HepG2 (cell line): ENCODE results near the gene ASXL1. TPM values are rescaled to one million over a fixed set of nuclear protein-coding genes. Genes with fewer than 3 reads are reported as not detected.

Experiments used
- AGO1 ChIP-seq: fragments of 200-400 bp; formaldehyde crosslinking; IDR thresholded peaks from 2 replicates; pipeline ENCODE4 v1.6.1; 2017; ENCODE audit warnings: mild to moderate bottlenecking, low read depth, low read length, moderate library complexity; ENCODE audit not compliant: poor library complexity, severe bottlenecking
- AGO2 ChIP-seq: fragments of 200-400 bp; formaldehyde crosslinking; optimal IDR thresholded peaks from 2 replicates; pipeline ENCODE3; 2017; ENCODE audit warnings: mild to moderate bottlenecking, low read depth, low read length, moderate library complexity
- AHR ChIP-seq: IDR thresholded peaks from 2 replicates; pipeline ENCODE4 v1.6.1; 2018; ENCODE audit warnings: missing genetic modification reagents, missing compliant biosample characterization
- HNRNPUL1 ChIP-seq: fragments of 200-400 bp; formaldehyde crosslinking; IDR thresholded peaks from 2 replicates; pipeline ENCODE4 v1.6.1; 2017; ENCODE audit warnings: low read depth, mild to moderate bottlenecking, low read length, moderate library complexity
- LRRFIP1 ChIP-seq: sonication (generic); formaldehyde crosslinking; conservative IDR thresholded peaks from 2 replicates; pipeline ENCODE4 v1.4.0; 2020; ENCODE audit warnings: missing genetic modification reagents
- MXD4 ChIP-seq: IDR thresholded peaks from 2 replicates; pipeline ENCODE4 v1.6.1; 2016; ENCODE audit warnings: mild to moderate bottlenecking, missing biosample characterization, missing genetic modification reagents
- NCOA1 ChIP-seq: sonication (generic); formaldehyde crosslinking; IDR thresholded peaks from 2 replicates; pipeline ENCODE4 v1.9.0; 2021; ENCODE audit warnings: missing genetic modification reagents
- NFE2 ChIP-seq: sonication (generic); formaldehyde crosslinking; IDR thresholded peaks from 2 replicates; pipeline ENCODE4 v1.4.0; 2020; ENCODE audit warnings: missing genetic modification reagents
- NONO ChIP-seq, 2 experiments: fragments of 450-650 bp in 1 of 2; sonication (generic) in 1 of 2; formaldehyde crosslinking in 1 of 2; IDR thresholded peaks in 1 of 2; conservative IDR thresholded peaks in 1 of 2; 2 replicates each; pipeline versions ENCODE4 v1.6.1 to v1.8.0; 2017 to 2022; ENCODE audit warnings: mild to moderate bottlenecking in 1 of 2, missing genetic modification reagents in 1 of 2, moderate library complexity in 1 of 2
- PAX8 ChIP-seq: sonication (generic); formaldehyde crosslinking; IDR thresholded peaks from 2 replicates; pipeline ENCODE4 v1.8.0; 2022; ENCODE audit warnings: mild to moderate bottlenecking, missing genetic modification reagents, borderline replicate concordance
- REL ChIP-seq: sonication (generic); formaldehyde crosslinking; conservative IDR thresholded peaks from 2 replicates; pipeline ENCODE4 v1.8.0; 2022; ENCODE audit warnings: mild to moderate bottlenecking, missing genetic modification reagents, moderate library complexity
- RFX1 ChIP-seq: fragments of 450-650 bp; IDR thresholded peaks from 2 replicates; pipeline ENCODE4 v1.6.1; 2017
- SIN3A ChIP-seq: IDR thresholded peaks from 2 replicates; pipeline ENCODE4 v1.6.1; 2011; ENCODE audit warnings: low read depth, mild to moderate bottlenecking, control low read depth, low read length, borderline replicate concordance
- THAP9 ChIP-seq: sonication (generic); formaldehyde crosslinking; IDR thresholded peaks from 2 replicates; pipeline ENCODE4; 2020; ENCODE audit warnings: missing genetic modification reagents, mild to moderate bottlenecking, borderline replicate concordance
- TRIM24 ChIP-seq: sonication (generic); formaldehyde crosslinking; IDR thresholded peaks from 2 replicates; pipeline ENCODE4 v1.8.0; 2022; ENCODE audit warnings: mild to moderate bottlenecking, missing genetic modification reagents
- ZNF143 ChIP-seq: sonication (generic); formaldehyde crosslinking; IDR thresholded peaks from 2 replicates; pipeline ENCODE4 v1.4.0; 2020; ENCODE audit warnings: missing genetic modification reagents
- ZNF337 ChIP-seq: sonication (generic); formaldehyde crosslinking; IDR thresholded peaks from 2 replicates; pipeline ENCODE4 v1.5.1; 2020; ENCODE audit warnings: missing genetic modification reagents, low read depth, mild to moderate bottlenecking, borderline replicate concordance
- ZNF556 ChIP-seq: sonication (generic); formaldehyde crosslinking; IDR thresholded peaks from 2 replicates; pipeline ENCODE4 v1.4.0; 2020; ENCODE audit warnings: mild to moderate bottlenecking, missing genetic modification reagents, borderline replicate concordance
- ZNF746 ChIP-seq: sonication (generic); formaldehyde crosslinking; IDR thresholded peaks from 2 replicates; pipeline ENCODE4 v1.8.0; 2022; ENCODE audit warnings: mild to moderate bottlenecking, missing genetic modification reagents
- ZNF788 ChIP-seq: sonication (generic); formaldehyde crosslinking; IDR thresholded peaks from 2 replicates; pipeline ENCODE4 v1.5.0; 2020; ENCODE audit warnings: mild to moderate bottlenecking, missing genetic modification reagents, borderline replicate concordance
- ZNF800 ChIP-seq: sonication (generic); formaldehyde crosslinking; IDR thresholded peaks from 2 replicates; pipeline ENCODE4 v1.4.0; 2020; ENCODE audit warnings: missing genetic modification reagents
- ZNF839 ChIP-seq: sonication (generic); formaldehyde crosslinking; IDR thresholded peaks from 2 replicates; pipeline ENCODE4 v1.4.0; 2020; ENCODE audit warnings: missing genetic modification reagents, mild to moderate bottlenecking, borderline replicate concordance
- polyA plus RNA-seq, 8 experiments: library from polyadenylated mRNA; depleted of rRNA in 3 of 8; stranded (reverse) in 7 of 8; unstranded in 1 of 8; fragments of >200 nt; fragmentation: Illumina TruSeq in 4 of 8; extraction: Trizol in 4 of 8; gene quantifications; 2 replicates each; pipeline versions ENCODE4 v1.2.1 to v1.2.3, GENCODE V29; 2011 to 2016; ENCODE audit warnings: low read depth in 4 of 8, missing spikeins in 1 of 8, mixed read lengths in 1 of 8; ENCODE audit not compliant: insufficient read depth in 1 of 8
- total RNA-seq, 5 experiments: library from RNA; depleted of rRNA; stranded (reverse); fragments of >200 nt; fragmentation: Illumina TruSeq; extraction: Trizol; gene quantifications; 2 replicates each; pipeline ENCODE4 v1.2.3, GENCODE V29; 2016; ENCODE audit warnings: low read depth in 1 of 5

Gene ASXL1
- total and polyA plus RNA-seq, 2 of the 13 experiments (the other 11 are each of a cell fraction or from before 2014, with no cell fraction given), result 62.1 to 74.8 TPM

- TF ChIP-seq ZNF800 (CRISPR knock-in tag), result peak; percentile 91
- no peak for TF ChIP-seq NONO (IDR thresholded peaks at IDR 0.05)
- peak; percentile 100 for TF ChIP-seq NONO (CRISPR knock-in tag; conservative IDR thresholded peaks at IDR 0.05)
- TF ChIP-seq ZNF556 (CRISPR knock-in tag), result peak; percentile 100
- no peak; the same call in 1 of the 2 replicates for TF ChIP-seq NCOA1 (CRISPR knock-in tag)
- peak; percentile 79 for TF ChIP-seq HNRNPUL1
- TF ChIP-seq AGO1, result peak; percentile 95
- peak; percentile 90 for TF ChIP-seq ZNF839 (CRISPR knock-in tag)
- peak; percentile 95 for TF ChIP-seq AGO2
- TF ChIP-seq ZNF788 (CRISPR knock-in tag), result peak; percentile 100
- TF ChIP-seq THAP9 (CRISPR knock-in tag), result peak; percentile 95; the same call in 1 of the 2 replicates
- TF ChIP-seq MXD4, result peak; percentile 97
- peak; percentile 89; the same call in 1 of the 2 replicates for TF ChIP-seq ZNF337 (CRISPR knock-in tag)
- TF ChIP-seq AHR (CRISPR knock-in tag), result peak; percentile 98; the same call in 1 of the 2 replicates
- no peak for TF ChIP-seq NFE2 (CRISPR knock-in tag)
- no peak for TF ChIP-seq TRIM24 (CRISPR knock-in tag)
- no peak for TF ChIP-seq RFX1
- TF ChIP-seq SIN3A, result peak; percentile 76; the same call in 1 of the 2 replicates
- TF ChIP-seq ZNF746, result peak; percentile 77
- TF ChIP-seq REL (CRISPR knock-in tag), result no peak
- no peak for TF ChIP-seq LRRFIP1 (CRISPR knock-in tag)
- peak; percentile 89 for TF ChIP-seq PAX8
- peak; percentile 99 for TF ChIP-seq ZNF143 (CRISPR knock-in tag)
These were observed at the start of gene ASXL1 (continued) for GRCh38 chr20:32357869-32358631.
